ENCODE data around the gene GEMIN4. TPM values are rescaled to one million over a fixed set of nuclear protein-coding genes. Genes with fewer than 3 reads are reported as not detected.

GEMIN4 gene
- total and polyA plus RNA-seq, 8 donors, result 14.0 to 34.5 (median 31.7) TPM

- Histone ChIP-seq H3K27me3 (no peaks in the 10 kb centered on the region), H3K36me3 (no peaks in the 10 kb centered on the region), H3K9me3 (no peaks in the 10 kb centered on the region), H3K4me3 (no peak overlapping the region), H3K27ac (no peak overlapping the region), H3K4me1 (peaks cover 0 to 6% of the 10 kb centered on the region in 2 donors)
- ATAC-seq (no peak), DNase-seq (no peak)
- intact Hi-C loops (cut with DNase I), result no loop called here
- no peak for TF ChIP-seq CTCF (IDR thresholded peaks at IDR 0.05)
Observed at GRCh38 chr17:720706-721539, 31.1 kb downstream of the GEMIN4 start.

GRCh38 chr17:718075-718474 is 34.0 kb downstream of the GEMIN4 start:
- H3K27ac ChIP-seq, result no peak overlapping the region
- H3K9me3 ChIP-seq, result no peaks in the 10 kb centered on the region
- no peaks in the 10 kb centered on the region for H3K36me3 ChIP-seq
- no peaks in the 10 kb centered on the region for H3K27me3 ChIP-seq
- peaks cover 0 to 22% of the 10 kb centered on the region in 2 donors for H3K4me1 ChIP-seq
- no peak for TF ChIP-seq CTCF (IDR thresholded peaks at IDR 0.05)
- DNase-seq (no peak), ATAC-seq (no peak)
- intact Hi-C loops (cut with DNase I), result no loop called here
- no peak overlapping the region for H3K4me3 ChIP-seq

GRCh38 chr17:708132-708531 is 43.9 kb downstream of the GEMIN4 start:
- Histone ChIP-seq H3K9me3 (no peaks in the 10 kb centered on the region), H3K36me3 (peaks cover 0 to 43% of the 10 kb centered on the region in 2 donors), H3K27ac (no peak overlapping the region), H3K27me3 (no peaks in the 10 kb centered on the region), H3K4me3 (no peak overlapping the region), H3K4me1 (peaks cover 0 to 37% of the 10 kb centered on the region in 2 donors)
- intact Hi-C loops (cut with DNase I), result no loop called here
- DNase-seq (no peak), ATAC-seq (no peak)
- TF ChIP-seq CTCF (IDR thresholded peaks at IDR 0.05), result no peak

- Histone ChIP-seq H3K27ac (no peak overlapping the region), H3K36me3 (peaks cover 0 to 59% of the 10 kb centered on the region in 2 donors), H3K9me3 (no peaks in the 10 kb centered on the region), H3K4me1 (peaks cover 0 to 24% of the 10 kb centered on the region in 2 donors), H3K27me3 (no peaks in the 10 kb centered on the region), H3K4me3 (no peak overlapping the region)
- no peak for DNase-seq
- TF ChIP-seq CTCF (IDR thresholded peaks at IDR 0.05), result no peak
- no peak for ATAC-seq
- intact Hi-C loops (cut with DNase I), result no loop called here
Observed at GRCh38 chr17:705863-706262, 46.2 kb downstream of the GEMIN4 start.

GRCh38 chr17:705011-705410 is 47.1 kb downstream of the GEMIN4 start:
- no peaks in the 10 kb centered on the region for H3K27me3 ChIP-seq
- H3K27ac ChIP-seq, result peak overlapping the region in 1 of 2 donors; percentile 36
- DNase-seq (no peak), ATAC-seq (peak; percentile 29)
- H3K4me1 ChIP-seq, result peaks cover 0 to 32% of the 10 kb centered on the region in 2 donors
- peaks cover 0 to 55% of the 10 kb centered on the region in 2 donors for H3K36me3 ChIP-seq
- TF ChIP-seq CTCF (IDR thresholded peaks at IDR 0.05), result no peak
- no peak overlapping the region for H3K4me3 ChIP-seq
- H3K9me3 ChIP-seq, result no peaks in the 10 kb centered on the region
- intact Hi-C loops (cut with DNase I), result no loop called here
